H9 (cell line): ENCODE data around the gene IL1R2. TPM values are rescaled to one million over a fixed set of nuclear protein-coding genes. Genes with fewer than 3 reads are reported as not detected.

ENCODE experiments used
- DNase-seq: peaks from one replicate; pipeline ENCODE4 v3.0.0-alpha.2; 2017
- H2AFZ ChIP-seq: one replicate; pipeline ENCODE4 v1.6.1; 2013; ENCODE audit warnings: mild to moderate bottlenecking, low read length, control low read depth, moderate library complexity
- H2AK5ac ChIP-seq: 2 replicates; pipeline ENCODE4 v1.6.1; 2013; ENCODE audit warnings: low read length, control low read depth, mixed read lengths; ENCODE audit not compliant: insufficient read length
- H2BK120ac ChIP-seq: one replicate; pipeline ENCODE4 v1.6.1; 2013; ENCODE audit warnings: low read depth, mild to moderate bottlenecking, low read length, control low read depth, inconsistent platforms; ENCODE audit not compliant: poor library complexity, severe bottlenecking
- H2BK12ac ChIP-seq: 2 replicates; pipeline ENCODE4 v1.6.1; 2013; ENCODE audit warnings: low read length, control low read depth, mixed read lengths, low read depth; ENCODE audit not compliant: insufficient read length
- H2BK15ac ChIP-seq: 2 replicates; pipeline ENCODE4 v1.6.1; 2013; ENCODE audit warnings: low read depth, low read length, control low read depth
- H2BK20ac ChIP-seq: one replicate; pipeline ENCODE4 v1.6.1; 2013; ENCODE audit warnings: low read depth, mild to moderate bottlenecking, low read length, control low read depth, inconsistent platforms; ENCODE audit not compliant: poor library complexity, severe bottlenecking
- H2BK5ac ChIP-seq: 2 replicates; pipeline ENCODE4 v1.6.1; 2013; ENCODE audit warnings: low read length, control low read depth, mixed read lengths; ENCODE audit not compliant: insufficient read length
- H3K14ac ChIP-seq: 2 replicates; pipeline ENCODE4 v1.6.1; 2013; ENCODE audit warnings: low read length, control low read depth; ENCODE audit not compliant: insufficient read depth
- H3K18ac ChIP-seq: 2 replicates; pipeline ENCODE4 v1.6.1; 2013; ENCODE audit warnings: low read depth, mild to moderate bottlenecking, mixed read lengths, low read length, control low read depth; ENCODE audit not compliant: insufficient read length
- H3K23ac ChIP-seq: 2 replicates; pipeline ENCODE4 v1.6.1; 2013; ENCODE audit warnings: low read length, control low read depth, mixed read lengths, low read depth; ENCODE audit not compliant: insufficient read length
- H3K23me2 ChIP-seq: 2 replicates; pipeline ENCODE4 v1.6.1; 2013; ENCODE audit warnings: low read depth, mild to moderate bottlenecking, mixed read lengths, low read length, control low read depth; ENCODE audit not compliant: insufficient read length, poor library complexity, severe bottlenecking
- H3K27ac ChIP-seq: 2 replicates; pipeline ENCODE4 v1.5.1; 2013; ENCODE audit warnings: low read length, control low read depth, mixed read lengths, low read depth; ENCODE audit not compliant: insufficient read length
- H3K27me3 ChIP-seq: 2 replicates; pipeline ENCODE4 v1.6.1; 2013; ENCODE audit warnings: low read length, control low read depth, inconsistent platforms; ENCODE audit not compliant: insufficient read depth
- H3K4ac ChIP-seq: 2 replicates; pipeline ENCODE4 v1.6.1; 2013; ENCODE audit warnings: low read depth, mild to moderate bottlenecking, control low read depth, inconsistent platforms, low read length, moderate library complexity
- H3K4me1 ChIP-seq: 2 replicates; pipeline ENCODE4 v1.6.1; 2013; ENCODE audit warnings: low read length, control low read depth, inconsistent platforms; ENCODE audit not compliant: insufficient read depth
- H3K4me2 ChIP-seq: 2 replicates; pipeline ENCODE4 v1.6.1; 2013; ENCODE audit warnings: low read length, control low read depth, mixed read lengths; ENCODE audit not compliant: insufficient read length, insufficient read depth
- H3K56ac ChIP-seq: 2 replicates; pipeline ENCODE4 v1.6.1; 2013; ENCODE audit warnings: low read depth, mild to moderate bottlenecking, mixed read lengths, low read length, control low read depth; ENCODE audit not compliant: insufficient read length
- H3K79me1 ChIP-seq: 2 replicates; pipeline ENCODE4 v1.6.1; 2013; ENCODE audit warnings: low read depth, mild to moderate bottlenecking, moderate library complexity, low read length, control low read depth, inconsistent platforms; ENCODE audit not compliant: insufficient read depth, poor library complexity, severe bottlenecking
- H3K79me2 ChIP-seq: 2 replicates; pipeline ENCODE4 v1.6.1; 2013; ENCODE audit warnings: low read length, control low read depth, inconsistent platforms; ENCODE audit not compliant: insufficient read depth
- H3K9ac ChIP-seq: 2 replicates; pipeline ENCODE4 v1.6.1; 2013; ENCODE audit warnings: low read length, control low read depth, mixed read lengths; ENCODE audit not compliant: insufficient read length; ENCODE audit errors: extremely low read depth
- H3K9me3 ChIP-seq: one replicate; pipeline ENCODE4 v1.6.1; 2013; ENCODE audit warnings: low read depth, low read length, inconsistent platforms; ENCODE audit not compliant: control insufficient read depth
- H3T11ph ChIP-seq: one replicate; pipeline ENCODE4 v1.6.1; 2013; ENCODE audit warnings: mild to moderate bottlenecking, low read length, control low read depth, inconsistent platforms
- H4K20me1 ChIP-seq: one replicate; pipeline ENCODE4 v1.6.1; 2013; ENCODE audit not compliant: control insufficient read depth, insufficient read length, insufficient read depth
- H4K5ac ChIP-seq: 2 replicates; pipeline ENCODE4 v1.6.1; 2013; ENCODE audit warnings: low read depth, mild to moderate bottlenecking, mixed read lengths, low read length, control low read depth; ENCODE audit not compliant: insufficient read length
- H4K8ac ChIP-seq: replicated peaks from 2 replicates; pipeline ENCODE4 v1.6.1; 2013; ENCODE audit warnings: low read length, control low read depth, mixed read lengths, low read depth; ENCODE audit not compliant: insufficient read length
- H4K91ac ChIP-seq: 2 replicates; pipeline ENCODE4 v1.6.1; 2013; ENCODE audit warnings: low read depth, mild to moderate bottlenecking, moderate library complexity, mixed read lengths, low read length, control low read depth; ENCODE audit not compliant: insufficient read length
- H3K27ac Mint-ChIP-seq, 3 experiments: 2 replicates in 2 of 3; 3 replicates in 1 of 3; pipeline ENCODE4 v1.8.0; 2020 to 2021; ENCODE audit warnings: mixed read lengths in 3 of 3, mild to moderate bottlenecking in 1 of 3, moderate library complexity in 1 of 3
- H3K27me3 Mint-ChIP-seq: 2 replicates; pipeline ENCODE4 v1.8.0; 2021; ENCODE audit warnings: low read depth, mild to moderate bottlenecking, moderate library complexity, mixed read lengths
- H3K36me3 Mint-ChIP-seq, 3 experiments: 2 replicates in 2 of 3; 3 replicates in 1 of 3; pipeline ENCODE4 v1.8.0; 2020 to 2021; ENCODE audit warnings: low read depth in 3 of 3, mixed read lengths in 3 of 3; ENCODE audit not compliant: insufficient read depth in 1 of 3
- H3K4me1 Mint-ChIP-seq, 2 experiments: 2 replicates each; pipeline ENCODE4 v1.8.0; 2020; ENCODE audit warnings: mixed read lengths in 2 of 2
- H3K4me3 Mint-ChIP-seq, 2 experiments: 2 replicates in 1 of 2; 3 replicates in 1 of 2; pipeline ENCODE4 v1.8.0; 2020 to 2021; ENCODE audit warnings: mild to moderate bottlenecking in 2 of 2, mixed read lengths in 2 of 2, moderate library complexity in 1 of 2
- H3K9me3 Mint-ChIP-seq, 2 experiments: 2 replicates in 1 of 2; 3 replicates in 1 of 2; pipeline ENCODE4 v1.8.0; 2020; ENCODE audit warnings: mild to moderate bottlenecking in 2 of 2, mixed read lengths in 2 of 2, moderate library complexity in 1 of 2
- WGBS: extraction: QIAGEN DNeasy Blood & Tissue Kit; methylation state at CpG from one replicate; pipeline ENCODE4 v1.1.7; 2013; ENCODE audit warnings: missing lambda C conversion rate, low lambda C conversion rate, mixed read lengths; ENCODE audit not compliant: insufficient read length; ENCODE audit errors: extremely low coverage; 5-methylcytosine and 5-hydroxymethylcytosine counted together
- total RNA-seq: library from RNA; stranded (reverse); gene quantifications from 2 replicates; pipeline ENCODE4 v1.2.1, GENCODE V29; 2021
- TF ChIP-seq, protein P1 (sequence below): fragments of 200-600 bp; sonication (generic); conservative IDR thresholded peaks from 3 replicates; pipeline ENCODE4 v1.8.0; 2021; ENCODE audit warnings: antibody characterized with exemption, mild to moderate bottlenecking

IL1R2 gene
- total RNA-seq, 1 experiment from 2014 or later, result not detected

GRCh38 chr2:101946372-101947039 is 45.3 kb upstream of the IL1R2 start:
- no peak overlapping the region for H3T11ph ChIP-seq
- H3K27me3 ChIP-seq, result no peaks in the 10 kb centered on the region

More at GRCh38 chr2:101946372-101947039, 45.3 kb upstream of the IL1R2 start:
- H2BK12ac ChIP-seq, result no peak overlapping the region
- no peaks in the 10 kb centered on the region for H3K79me2 ChIP-seq
- no peak overlapping the region for H2BK15ac ChIP-seq
- H4K20me1 ChIP-seq, result no peaks in the 10 kb centered on the region
- Mint-ChIP-seq H3K9me3 (peaks cover 3 to 10% of the 10 kb centered on the region in 2 experiments), H3K4me3 (no peak overlapping the region), H3K27me3 (peaks cover 2% of the 10 kb centered on the region), H3K36me3 (peaks cover 0 to 4% (median 2%) of the 10 kb centered on the region in 3 experiments; a peak in 1 of 7 replicates), H3K27ac (no peak overlapping the region), H3K4me1 (peaks cover 0 to 3% of the 10 kb centered on the region in 2 experiments; a peak in 1 of 4 replicates)
- no peaks in the 10 kb centered on the region for H3K79me1 ChIP-seq
- H3K9me3 ChIP-seq, result no peaks in the 10 kb centered on the region
- no peak overlapping the region for H4K91ac ChIP-seq
- H2BK5ac ChIP-seq, result no peak overlapping the region
- WGBS, result no CpG with 5 or more reads among the region's 3 CpGs
- H3K18ac ChIP-seq, result no peak overlapping the region
- no peak for DNase-seq
- H2AK5ac ChIP-seq, result no peak overlapping the region
- no peak overlapping the region for H3K9ac ChIP-seq
- no peak overlapping the region for H3K23ac ChIP-seq
- H4K8ac ChIP-seq, result no peak overlapping the region
- no peak overlapping the region for H3K56ac ChIP-seq
- H3K4me2 ChIP-seq, result no peak overlapping the region
- H2AFZ ChIP-seq, result no peak overlapping the region
- no peak overlapping the region for H3K27ac ChIP-seq
- TF ChIP-seq, protein P1, sequence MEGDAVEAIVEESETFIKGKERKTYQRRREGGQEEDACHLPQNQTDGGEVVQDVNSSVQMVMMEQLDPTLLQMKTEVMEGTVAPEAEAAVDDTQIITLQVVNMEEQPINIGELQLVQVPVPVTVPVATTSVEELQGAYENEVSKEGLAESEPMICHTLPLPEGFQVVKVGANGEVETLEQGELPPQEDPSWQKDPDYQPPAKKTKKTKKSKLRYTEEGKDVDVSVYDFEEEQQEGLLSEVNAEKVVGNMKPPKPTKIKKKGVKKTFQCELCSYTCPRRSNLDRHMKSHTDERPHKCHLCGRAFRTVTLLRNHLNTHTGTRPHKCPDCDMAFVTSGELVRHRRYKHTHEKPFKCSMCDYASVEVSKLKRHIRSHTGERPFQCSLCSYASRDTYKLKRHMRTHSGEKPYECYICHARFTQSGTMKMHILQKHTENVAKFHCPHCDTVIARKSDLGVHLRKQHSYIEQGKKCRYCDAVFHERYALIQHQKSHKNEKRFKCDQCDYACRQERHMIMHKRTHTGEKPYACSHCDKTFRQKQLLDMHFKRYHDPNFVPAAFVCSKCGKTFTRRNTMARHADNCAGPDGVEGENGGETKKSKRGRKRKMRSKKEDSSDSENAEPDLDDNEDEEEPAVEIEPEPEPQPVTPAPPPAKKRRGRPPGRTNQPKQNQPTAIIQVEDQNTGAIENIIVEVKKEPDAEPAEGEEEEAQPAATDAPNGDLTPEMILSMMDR, result no peak
- H2BK20ac ChIP-seq, result no peak overlapping the region
- no peak overlapping the region for H3K4ac ChIP-seq
- H3K4me1 ChIP-seq, result no peaks in the 10 kb centered on the region
- no peaks in the 10 kb centered on the region for H3K23me2 ChIP-seq
- H3K14ac ChIP-seq, result no peak overlapping the region
- no peak overlapping the region for H4K5ac ChIP-seq
- H2BK120ac ChIP-seq, result no peak overlapping the region
